Upper lobe of left lung (tissue), 6 donors: ENCODE measurements around the gene FASTK. TPM values are rescaled to one million over a fixed set of nuclear protein-coding genes. Genes with fewer than 3 reads are reported as not detected.

Experiments used
- ATAC-seq, 2 donors: fragments of 200-7000 bp; cut with Tn5 transposase; one replicate each; pipeline ENCODE4 v1.9.1; 2022; ENCODE audit warnings: mild to moderate bottlenecking in 2 of 2, moderate library complexity in 2 of 2; ENCODE audit not compliant: low FRiP score in 2 of 2
- DNase-seq, 2 donors: peaks; one replicate each; pipeline ENCODE4 v3.0.0-alpha.2; 2019 to 2020
- H3K27ac ChIP-seq, 4 donors: fragments of 200-600 bp; sonication (generic); one replicate each; pipeline ENCODE4 v1.5.1; 2016 to 2019
- H3K27me3 ChIP-seq, 4 donors: fragments of 200-600 bp; sonication (generic); one replicate each; pipeline ENCODE4 v1.5.1; 2017 to 2019
- H3K36me3 ChIP-seq, 4 donors: fragments of 200-600 bp; sonication (generic); one replicate each; pipeline ENCODE4 v1.5.1; 2016 to 2019
- H3K4me1 ChIP-seq, 4 donors: fragments of 200-600 bp; sonication (generic); one replicate each; pipeline ENCODE4 v1.5.1; 2018 to 2019
- H3K4me3 ChIP-seq, 4 donors: fragments of 200-600 bp; sonication (generic); one replicate each; pipeline ENCODE4 v1.5.1; 2017 to 2019; ENCODE audit warnings: mild to moderate bottlenecking in 2 of 4, moderate library complexity in 1 of 4
- H3K9me3 ChIP-seq, 4 donors: fragments of 200-600 bp; sonication (generic); one replicate each; pipeline ENCODE4 v1.5.1; 2018 to 2019
- EP300 ChIP-seq, 4 donors: sonication (generic); formaldehyde crosslinking; IDR thresholded peaks; one replicate each; pipeline ENCODE4 v1.5.1; 2017; ENCODE audit warnings: antibody characterized with exemption in 4 of 4, control low read depth in 2 of 4
- POLR2A ChIP-seq, 4 donors: fragments of 450-650 bp; IDR thresholded peaks; one replicate each; pipeline ENCODE4 v1.5.1; 2016 to 2017; ENCODE audit warnings: antibody characterized with exemption in 4 of 4, mild to moderate bottlenecking in 2 of 4
- POLR2AphosphoS5 ChIP-seq, 2 donors: sonication (generic); formaldehyde crosslinking; IDR thresholded peaks; one replicate each; pipeline ENCODE4 v1.5.1; 2017; ENCODE audit warnings: antibody characterized with exemption in 2 of 2
- WGBS, 2 donors: methylation state at CpG; one replicate each; pipeline ENCODE4 v1.1.5; 2017 to 2018; 5-methylcytosine and 5-hydroxymethylcytosine counted together
- total RNA-seq, 6 donors: library from RNA; depleted of rRNA in 4 of 6; stranded (reverse); fragments of >200 nt in 4 of 6; gene quantifications; one replicate each; pipeline versions ENCODE4 v1.1.0 to v1.2.1, GENCODE V29; 2016 to 2021
- TF ChIP-seq, protein P1 (sequence below), 6 experiments: fragments of 450-650 bp in 4 of 6; fragments of 200-600 bp in 2 of 6; sonication (generic) in 2 of 6; IDR thresholded peaks; one replicate each; pipeline ENCODE4 v1.5.1; 2016 to 2019; ENCODE audit warnings: antibody characterized with exemption in 6 of 6
- donor health status: DM: no; HTN: no; CAD: no; lungs with moderate emphysema.
- donor health status: DM: no; HTN: yes; CAD: no; lungs with severe emphysema.

Gene FASTK
- total RNA-seq, 6 donors from 2014 or later = 54.3 to 136 (median 78.0) TPM

GRCh38 chr7:151070574-151070960 is 10.0 kb downstream of the FASTK start:
- DNase-seq = peak in 1 of 2 donors; percentile 62
- no peaks in the 10 kb centered on the region for H3K27me3 ChIP-seq
- no peak overlapping the region for H3K27ac ChIP-seq
- H3K36me3 ChIP-seq = peaks cover 39 to 100% (median 99%) of the 10 kb centered on the region in 4 donors
- no peak overlapping the region for H3K4me3 ChIP-seq
- WGBS, 2 donors = 88 to 95% methylated on average over 4 to 15 of the region's 15 CpGs
- H3K9me3 ChIP-seq = no peaks in the 10 kb centered on the region
- no peak for TF ChIP-seq POLR2AphosphoS5 (IDR thresholded peaks at IDR 0.05)
- TF ChIP-seq POLR2A (IDR thresholded peaks at IDR 0.05) = no peak
- TF ChIP-seq, protein P1, sequence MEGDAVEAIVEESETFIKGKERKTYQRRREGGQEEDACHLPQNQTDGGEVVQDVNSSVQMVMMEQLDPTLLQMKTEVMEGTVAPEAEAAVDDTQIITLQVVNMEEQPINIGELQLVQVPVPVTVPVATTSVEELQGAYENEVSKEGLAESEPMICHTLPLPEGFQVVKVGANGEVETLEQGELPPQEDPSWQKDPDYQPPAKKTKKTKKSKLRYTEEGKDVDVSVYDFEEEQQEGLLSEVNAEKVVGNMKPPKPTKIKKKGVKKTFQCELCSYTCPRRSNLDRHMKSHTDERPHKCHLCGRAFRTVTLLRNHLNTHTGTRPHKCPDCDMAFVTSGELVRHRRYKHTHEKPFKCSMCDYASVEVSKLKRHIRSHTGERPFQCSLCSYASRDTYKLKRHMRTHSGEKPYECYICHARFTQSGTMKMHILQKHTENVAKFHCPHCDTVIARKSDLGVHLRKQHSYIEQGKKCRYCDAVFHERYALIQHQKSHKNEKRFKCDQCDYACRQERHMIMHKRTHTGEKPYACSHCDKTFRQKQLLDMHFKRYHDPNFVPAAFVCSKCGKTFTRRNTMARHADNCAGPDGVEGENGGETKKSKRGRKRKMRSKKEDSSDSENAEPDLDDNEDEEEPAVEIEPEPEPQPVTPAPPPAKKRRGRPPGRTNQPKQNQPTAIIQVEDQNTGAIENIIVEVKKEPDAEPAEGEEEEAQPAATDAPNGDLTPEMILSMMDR (IDR thresholded peaks at IDR 0.05) = no peak
- no peaks in the 10 kb centered on the region for H3K4me1 ChIP-seq
- ATAC-seq = no peak

- no peaks in the 10 kb centered on the region for H3K27me3 ChIP-seq
- no peak for TF ChIP-seq EP300 (IDR thresholded peaks at IDR 0.05)
- TF ChIP-seq POLR2A (IDR thresholded peaks at IDR 0.05) = no peak
- TF ChIP-seq POLR2AphosphoS5 (IDR thresholded peaks at IDR 0.05) = no peak
- TF ChIP-seq, protein P1 (IDR thresholded peaks at IDR 0.05) = no peak
- 91 to 93% methylated on average over 7 to 15 of the region's 17 CpGs for WGBS, 2 donors
- ATAC-seq (no peak), DNase-seq (peak in 1 of 2 donors; percentile 67)
- H3K4me3 ChIP-seq = no peak overlapping the region
- no peak overlapping the region for H3K27ac ChIP-seq
- no peaks in the 10 kb centered on the region for H3K4me1 ChIP-seq
- no peaks in the 10 kb centered on the region for H3K9me3 ChIP-seq
- peaks cover 44 to 100% (median 98%) of the 10 kb centered on the region in 4 donors for H3K36me3 ChIP-seq
These were observed 10.6 kb downstream of the FASTK start for GRCh38 chr7:151069841-151070573.

- Histone ChIP-seq H3K4me1 (peaks cover 0 to 8% (median 3%) of the 10 kb centered on the region in 4 donors), H3K36me3 (peaks cover 49 to 98% (median 91%) of the 10 kb centered on the region in 4 donors), H3K27me3 (no peaks in the 10 kb centered on the region), H3K9me3 (no peaks in the 10 kb centered on the region), H3K27ac (no peak overlapping the region), H3K4me3 (no peak overlapping the region)
- TF ChIP-seq EP300 (IDR thresholded peaks at IDR 0.05) = no peak
- no peak for TF ChIP-seq POLR2A (IDR thresholded peaks at IDR 0.05)
- TF ChIP-seq, protein P1 (IDR thresholded peaks at IDR 0.05) = no peak
- TF ChIP-seq POLR2AphosphoS5 (IDR thresholded peaks at IDR 0.05) = no peak
- DNase-seq = no peak
- ATAC-seq = no peak
- WGBS, 2 donors = 84 to 89% methylated on average over 12 of the region's 12 CpGs
These were observed 12.4 kb downstream of the FASTK start for GRCh38 chr7:151068069-151068773.

GRCh38 chr7:151066273-151066974 is 14.2 kb downstream of the FASTK start:
- ATAC-seq = no peak
- Histone ChIP-seq H3K9me3 (no peaks in the 10 kb centered on the region), H3K27ac (no peak overlapping the region), H3K4me1 (peaks cover 10 to 26% (median 19%) of the 10 kb centered on the region in 4 donors), H3K27me3 (no peaks in the 10 kb centered on the region), H3K4me3 (no peak overlapping the region), H3K36me3 (peaks cover 43 to 85% (median 77%) of the 10 kb centered on the region in 4 donors)
- WGBS, 2 donors = 94 to 96% methylated on average over 28 to 38 of the region's 39 CpGs
- TF ChIP-seq EP300 (IDR thresholded peaks at IDR 0.05) (no peak), POLR2AphosphoS5 (IDR thresholded peaks at IDR 0.05) (no peak), POLR2A (IDR thresholded peaks at IDR 0.05) (no peak)
- TF ChIP-seq, protein P1 (IDR thresholded peaks at IDR 0.05) = no peak
- DNase-seq = peak in 1 of 2 donors; percentile 75
